H1 (cell line): ENCODE results near the gene RPTN. TPM values are rescaled to one million over a fixed set of nuclear protein-coding genes. Genes with fewer than 3 reads are reported as not detected.

ENCODE experiments used
- CTCF ChIA-PET: fragments of 300-600 bp; sonication (Branson Sonifier 250); formaldehyde crosslinking; loops from one replicate; lab custom pipeline; 2021; ENCODE audit not compliant: partially characterized antibody; lab: Charles Lee
- POLR2A ChIA-PET: fragments of 300-600 bp; sonication (Branson Sonifier 250); formaldehyde crosslinking; loops from one replicate; lab custom pipeline; 2021; ENCODE audit warnings: inconsistent platforms; ENCODE audit not compliant: partially characterized antibody; lab: Charles Lee
- DNase-seq, 2 experiments: peaks; one replicate each; pipeline versions ENCODE4 v3.0.0 to v3.0.0-alpha.2; 2010 to 2022; ENCODE audit warnings: low spot score in 2 of 2, low read depth in 1 of 2, mixed read lengths in 1 of 2
- FAIRE-seq: peaks from 2 replicates; lab custom pipeline; 2011; peaks lifted over from hg19 to GRCh38; lab: Jason Lieb, UNC
- H2AFZ ChIP-seq: 2 replicates; pipeline ENCODE4 v1.8.1; 2012; ENCODE audit warnings: low read length, inconsistent platforms
- H2AK5ac ChIP-seq: 2 replicates; pipeline ENCODE4 v1.6.1; 2013; ENCODE audit warnings: low read depth, low read length
- H2BK120ac ChIP-seq: replicated peaks from 2 replicates; pipeline ENCODE3; 2013; ENCODE audit warnings: low read depth, low read length, inconsistent platforms
- H2BK12ac ChIP-seq: 2 replicates; pipeline ENCODE4 v1.6.1; 2013; ENCODE audit warnings: low read depth, low read length
- H2BK15ac ChIP-seq: 2 replicates; pipeline ENCODE4 v1.6.1; 2013; ENCODE audit warnings: low read length
- H2BK20ac ChIP-seq: 2 replicates; pipeline ENCODE4 v1.6.1; 2013; ENCODE audit warnings: low read length
- H2BK5ac ChIP-seq: 2 replicates; pipeline ENCODE4 v1.6.1; 2013; ENCODE audit warnings: low read depth, low read length
- H3K14ac ChIP-seq: 2 replicates; pipeline ENCODE4 v1.6.1; 2013; ENCODE audit warnings: inconsistent platforms; ENCODE audit not compliant: insufficient read length
- H3K18ac ChIP-seq: 2 replicates; pipeline ENCODE4 v1.6.1; 2013; ENCODE audit warnings: low read length; ENCODE audit errors: extremely low read depth
- H3K23ac ChIP-seq: 2 replicates; pipeline ENCODE4 v1.6.1; 2013; ENCODE audit warnings: inconsistent platforms; ENCODE audit not compliant: insufficient read length
- H3K23me2 ChIP-seq: 2 replicates; pipeline ENCODE4 v1.6.1; 2013; ENCODE audit warnings: low read depth, low read length
- H3K27ac ChIP-seq: 2 replicates; pipeline ENCODE4 v1.6.1; 2011; ENCODE audit warnings: low read depth, low read length, inconsistent platforms
- H3K27me3 ChIP-seq, 4 experiments: replicated peaks in 1 of 4; 1 replicate in 1 of 4; 2 replicates in 3 of 4; pipeline versions ENCODE4 v1.6.1 to v1.8.1; 2011 to 2013; ENCODE audit warnings: low read length in 3 of 4, mild to moderate bottlenecking in 3 of 4, inconsistent platforms in 2 of 4, mixed read lengths in 2 of 4, moderate library complexity in 1 of 4; ENCODE audit not compliant: control insufficient read depth in 3 of 4, insufficient read depth in 3 of 4; ENCODE audit errors: extremely low read depth in 1 of 4
- H3K36me3 ChIP-seq, 4 experiments: 2 replicates each; pipeline versions ENCODE4 v1.6.1 to v1.8.1; 2011 to 2013; ENCODE audit warnings: mild to moderate bottlenecking in 4 of 4, low read length in 3 of 4, moderate library complexity in 2 of 4, control low read depth in 1 of 4, inconsistent platforms in 1 of 4; ENCODE audit not compliant: insufficient read depth in 4 of 4, control insufficient read depth in 2 of 4
- H3K4ac ChIP-seq: replicated peaks from 2 replicates; pipeline ENCODE3; 2013; ENCODE audit warnings: low read length, low read depth, mixed read lengths, inconsistent platforms; ENCODE audit not compliant: insufficient read length
- H3K4me1 ChIP-seq, 4 experiments: replicated peaks in 1 of 4; 1 replicate in 1 of 4; 2 replicates in 3 of 4; pipeline versions ENCODE4 v1.6.1 to v1.8.1; 2011 to 2013; ENCODE audit warnings: low read length in 3 of 4, inconsistent platforms in 2 of 4, mixed read lengths in 1 of 4; ENCODE audit not compliant: insufficient read depth in 4 of 4, control insufficient read depth in 3 of 4
- H3K4me2 ChIP-seq, 2 experiments: 2 replicates each; pipeline versions ENCODE4 v1.6.1 to v1.8.1; 2011 to 2013; ENCODE audit warnings: low read depth in 2 of 2, low read length in 2 of 2, control low read depth in 1 of 2, inconsistent platforms in 1 of 2, mild to moderate bottlenecking in 1 of 2; ENCODE audit not compliant: insufficient read depth in 1 of 2
- H3K4me3 ChIP-seq, 4 experiments: fragments of 200-600, 300-600 bp in 1 of 4; sonication (generic), shearing (Covaris generic), sonication (Bioruptor Twin) in 1 of 4; 2 replicates each; pipeline versions ENCODE4 v1.5.1 to v1.8.1; 2011 to 2016; ENCODE audit warnings: low read length in 4 of 4, low read depth in 3 of 4, control low read depth in 2 of 4, inconsistent platforms in 2 of 4, mild to moderate bottlenecking in 2 of 4, mixed read lengths in 1 of 4, moderate library complexity in 1 of 4; ENCODE audit not compliant: insufficient read depth in 2 of 4; ENCODE audit errors: extremely low read depth in 1 of 4
- H3K56ac ChIP-seq: replicated peaks from 2 replicates; pipeline ENCODE3; 2013; ENCODE audit warnings: low read depth, mild to moderate bottlenecking, mixed read lengths, low read length, inconsistent platforms; ENCODE audit not compliant: insufficient read length
- H3K79me1 ChIP-seq: 2 replicates; pipeline ENCODE4 v1.6.1; 2013; ENCODE audit warnings: low read depth, low read length, control low read depth
- H3K79me2 ChIP-seq, 2 experiments: 2 replicates each; pipeline versions ENCODE4 v1.6.1 to v1.8.1; 2012 to 2013; ENCODE audit warnings: low read length in 2 of 2, mild to moderate bottlenecking in 2 of 2, inconsistent platforms in 1 of 2; ENCODE audit not compliant: insufficient read depth in 2 of 2, control insufficient read depth in 1 of 2
- H3K9ac ChIP-seq, 4 experiments: replicated peaks in 1 of 4; 1 replicate in 1 of 4; 2 replicates in 3 of 4; pipeline versions ENCODE4 v1.6.1 to v1.8.1; 2011 to 2013; ENCODE audit warnings: low read depth in 3 of 4, low read length in 3 of 4, control low read depth in 2 of 4, mild to moderate bottlenecking in 2 of 4, moderate library complexity in 2 of 4, inconsistent platforms in 1 of 4; ENCODE audit errors: extremely low read depth in 1 of 4
- H3K9me3 ChIP-seq, 2 experiments: 2 replicates each; pipeline versions ENCODE4 v1.6.1 to v1.8.1; 2012 to 2013; ENCODE audit warnings: mild to moderate bottlenecking in 2 of 2, moderate library complexity in 2 of 2, control low read depth in 1 of 2, inconsistent platforms in 1 of 2, low read depth in 1 of 2, low read length in 1 of 2, mixed read lengths in 1 of 2; ENCODE audit not compliant: insufficient read depth in 2 of 2
- H4K20me1 ChIP-seq, 2 experiments: replicated peaks in 1 of 2; 2 replicates each; pipeline versions ENCODE3 to v1.8.1; 2011 to 2013; ENCODE audit warnings: inconsistent platforms in 2 of 2, low read length in 2 of 2, mild to moderate bottlenecking in 1 of 2; ENCODE audit not compliant: insufficient read depth in 2 of 2, control insufficient read depth in 1 of 2
- H4K5ac ChIP-seq: 2 replicates; pipeline ENCODE4 v1.6.1; 2013; ENCODE audit warnings: low read length, low read depth, mixed read lengths, inconsistent platforms; ENCODE audit not compliant: insufficient read length
- H4K8ac ChIP-seq: 2 replicates; pipeline ENCODE4 v1.8.0; 2013; ENCODE audit warnings: mild to moderate bottlenecking, moderate library complexity, low read length, inconsistent platforms; ENCODE audit not compliant: insufficient read depth; ENCODE audit errors: extremely low read depth
- H4K91ac ChIP-seq: replicated peaks from 2 replicates; pipeline ENCODE3; 2013; ENCODE audit warnings: low read length, mixed read lengths, inconsistent platforms; ENCODE audit not compliant: insufficient read length
- ASH2L ChIP-seq: fragments of 200-600, 300-600 bp; sonication (generic); IDR thresholded peaks from one replicate; pipeline ENCODE4 v1.7.1; 2017; ENCODE audit warnings: low read length
- ATF2 ChIP-seq: IDR thresholded peaks from 2 replicates; pipeline ENCODE4 v1.6.1; 2012; ENCODE audit warnings: low read length, inconsistent platforms
- BCL11A ChIP-seq, 2 experiments: IDR thresholded peaks; one replicate each; pipeline ENCODE4 v1.6.1; 2011; ENCODE audit warnings: low read depth in 2 of 2, low read length in 2 of 2, mild to moderate bottlenecking in 2 of 2
- BRCA1 ChIP-seq: IDR thresholded peaks from 2 replicates; pipeline ENCODE4 v1.6.1; 2012; ENCODE audit warnings: low read depth, low read length, improper control_type of control experiment
- CEBPB ChIP-seq: IDR thresholded peaks from 2 replicates; pipeline ENCODE4 v1.6.1; 2012; ENCODE audit warnings: low read depth, low read length
- CHD1 ChIP-seq: IDR thresholded peaks from 2 replicates; pipeline ENCODE4 v1.6.1; 2012; ENCODE audit warnings: low read depth, low read length, improper control_type of control experiment
- EGR1 ChIP-seq: IDR thresholded peaks from 2 replicates; pipeline ENCODE4 v1.6.1; 2011; ENCODE audit warnings: low read depth, low read length, borderline replicate concordance
- GABPA ChIP-seq: IDR thresholded peaks from 2 replicates; pipeline ENCODE4 v1.6.1; 2011; ENCODE audit warnings: mild to moderate bottlenecking, low read length, moderate library complexity, borderline replicate concordance; ENCODE audit not compliant: insufficient read depth
- JUN ChIP-seq: IDR thresholded peaks from 2 replicates; pipeline ENCODE4 v1.6.1; 2011; ENCODE audit warnings: low read depth, mild to moderate bottlenecking, improper control_type of control experiment, low read length
- POLR2A ChIP-seq, 2 experiments: IDR thresholded peaks; 1 replicate in 1 of 2; 2 replicates in 1 of 2; pipeline ENCODE4 v1.6.1; 2011; ENCODE audit warnings: low read depth in 2 of 2, low read length in 2 of 2, mild to moderate bottlenecking in 2 of 2; ENCODE audit errors: control extremely low read depth in 1 of 2
- SP2 ChIP-seq: IDR thresholded peaks from 2 replicates; pipeline ENCODE4 v1.6.1; 2012; ENCODE audit warnings: mild to moderate bottlenecking, low read length, inconsistent platforms
- TAF7 ChIP-seq: optimal IDR thresholded peaks from 2 replicates; pipeline ENCODE3; 2011; ENCODE audit warnings: low read depth, mild to moderate bottlenecking, inconsistent platforms, low read length, moderate library complexity, borderline replicate concordance
- WGBS, 2 experiments: shearing (Covaris generic) in 1 of 2; methylation state at CpG; one replicate each; pipeline versions ENCODE4 v1.1.6 to v1.1.7; 2013 to 2015; ENCODE audit warnings: low lambda C conversion rate in 2 of 2, mixed read lengths in 2 of 2, inconsistent platforms in 1 of 2, low coverage in 1 of 2, missing lambda C conversion rate in 1 of 2; ENCODE audit not compliant: insufficient replicate concordance in 2 of 2, insufficient coverage in 1 of 2, insufficient read length in 1 of 2; ENCODE audit errors: extremely low coverage in 1 of 2, missing lambda C conversion rate in 1 of 2; 5-methylcytosine and 5-hydroxymethylcytosine counted together
- polyA plus RNA-seq, 7 experiments: library from polyadenylated mRNA; depleted of rRNA in 3 of 7; stranded (reverse) in 5 of 7; unstranded in 2 of 7; fragments of >200 nt in 5 of 7; fragments of 200-250 nt in 2 of 7; gene quantifications; 1 replicate in 5 of 7; 2 replicates in 1 of 7; 4 replicates in 1 of 7; pipeline versions ENCODE4 v1.2.1 to v1.2.3, GENCODE V29; 2011 to 2013; ENCODE audit warnings: missing spikeins in 2 of 7, mixed read lengths in 2 of 7
- total RNA-seq: library from RNA; stranded (reverse); fragmentation: NEBNext Ultra II Directional; extraction: Animal tissue kit (Norgen Biotek cat#: 25700); gene quantifications from 2 replicates; pipeline ENCODE4 v1.2.1, GENCODE V29; 2021

Gene RPTN
- total and polyA plus RNA-seq, 2 of the 8 experiments (the other 6 are each of a cell fraction or from before 2014, with no cell fraction given), result not detected

- ChIA-PET POLR2A (interaction anchor here (0.9 to 1.0 kb wide), 2 partner anchors 73 to 178 kb away, joined by 3 to 4 read pairs; partner anchors contain the start of gene S100A11), CTCF (interaction anchor here (0.7 to 2.4 kb wide), 6 partner anchors 49 to 349 kb away, joined by 3 to 10 read pairs (median 3); no protein-coding TSS in a partner anchor)
- H4K91ac ChIP-seq, result no peak overlapping the region
- no peak overlapping the region; the same call in 1 of the 2 replicates for H2BK12ac ChIP-seq
- H3K18ac ChIP-seq, result peak overlapping the region; percentile 71; the same call in 1 of the 2 replicates
- peaks cover 0 to 2% (median 0%) of the 10 kb centered on the region in 4 experiments; a peak in 1 of 8 replicates for H3K36me3 ChIP-seq
- H3K4me2 ChIP-seq, result peak overlapping the region; percentile 51 to 91; a peak in 3 of 4 replicates
- H3K4me1 ChIP-seq, result peaks cover 0 to 11% (median 4%) of the 10 kb centered on the region in 4 experiments; a peak in 5 of 7 replicates
- no peaks in the 10 kb centered on the region for H3K79me1 ChIP-seq
- H3K9ac ChIP-seq, result no peak overlapping the region
- H2BK120ac ChIP-seq, result no peak overlapping the region
- no peak overlapping the region for H3K27ac ChIP-seq
- no peak overlapping the region for H3K4ac ChIP-seq
- 57% methylated on average over 18 of the region's 31 CpGs; no CpG with 5 or more reads in 1 of the 2 experiments for WGBS, 2 experiments
- no peak overlapping the region; the same call in 1 of the 2 replicates for H4K8ac ChIP-seq
- H2AK5ac ChIP-seq, result no peak overlapping the region
- H3K56ac ChIP-seq, result no peak overlapping the region
- peaks cover 54 to 84% (median 80%) of the 10 kb centered on the region in 4 experiments for H3K27me3 ChIP-seq
- peaks cover 0 to 3% of the 10 kb centered on the region in 2 experiments for H4K20me1 ChIP-seq
- H2BK15ac ChIP-seq, result peak overlapping the region; percentile 92; the same call in 1 of the 2 replicates
- no peak overlapping the region; the same call in 1 of the 2 replicates for H2BK5ac ChIP-seq
- no peak overlapping the region for H3K14ac ChIP-seq
- 0 out of 2 replicates have a peak overlapping the region, but pooled peaks have one; percentile 32 for H2BK20ac ChIP-seq
- no peak overlapping the region for H4K5ac ChIP-seq
- no peak overlapping the region; the same call in 1 of the 2 replicates for H2AFZ ChIP-seq
- no peak overlapping the region for H3K23ac ChIP-seq
- peaks cover 25% of the 10 kb centered on the region; the same call in 1 of the 2 replicates for H3K23me2 ChIP-seq
- H3K9me3 ChIP-seq, result peaks cover 0 to 52% of the 10 kb centered on the region in 2 experiments; a peak in 2 of 4 replicates
- H3K4me3 ChIP-seq, result peak overlapping the region in 2 of 4 experiments; percentile 13 to 40; a peak in 5 of 8 replicates
- H3K79me2 ChIP-seq, result no peaks in the 10 kb centered on the region
- FAIRE-seq, result no peak
- peak in 1 of 2 experiments; percentile 69 for DNase-seq
- TF ChIP-seq JUN (no peak), ASH2L (no peak), SP2 (no peak), POLR2A (IDR thresholded peaks at IDR 0.05; ENCODE audit: control extremely low read depth in 1 of 2, low read depth in 2 of 2, low read length in 2 of 2) (no peak), ATF2 (no peak), TAF7 (no peak), BCL11A (IDR thresholded peaks at IDR 0.05; ENCODE audit: low read depth in 2 of 2, low read length in 2 of 2) (no peak), EGR1 (no peak), GABPA (no peak), BRCA1 (no peak), CEBPB (no peak), CHD1 (no peak)
These were observed 48.6 kb downstream of the RPTN start for GRCh38 chr1:152110365-152110859.
